ENCODE results near the gene HSFX4.
"Not testable (repeated sequence)": the region's sequence is repeated elsewhere in the genome, so short reads cannot be mapped to it uniquely, and the experiment has no call there.

The HSFX4 gene

GRCh38 chrX:149937871-149938426 lies 8.6 kb downstream of the HSFX4 start:
- no peak for DNase-seq (ENCODE audit: low read depth)

GRCh38 chrX:149938427-149938880 lies 9.1 kb downstream of the HSFX4 start, which contains the start of gene EOLA2:
Gene EOLA2 (minus strand): TSS chrX:149938491. CDS start chrX:149933874, 4,617 bp downstream.
- DNase-seq (ENCODE audit: low read depth), result peak; percentile 92

DNA sequence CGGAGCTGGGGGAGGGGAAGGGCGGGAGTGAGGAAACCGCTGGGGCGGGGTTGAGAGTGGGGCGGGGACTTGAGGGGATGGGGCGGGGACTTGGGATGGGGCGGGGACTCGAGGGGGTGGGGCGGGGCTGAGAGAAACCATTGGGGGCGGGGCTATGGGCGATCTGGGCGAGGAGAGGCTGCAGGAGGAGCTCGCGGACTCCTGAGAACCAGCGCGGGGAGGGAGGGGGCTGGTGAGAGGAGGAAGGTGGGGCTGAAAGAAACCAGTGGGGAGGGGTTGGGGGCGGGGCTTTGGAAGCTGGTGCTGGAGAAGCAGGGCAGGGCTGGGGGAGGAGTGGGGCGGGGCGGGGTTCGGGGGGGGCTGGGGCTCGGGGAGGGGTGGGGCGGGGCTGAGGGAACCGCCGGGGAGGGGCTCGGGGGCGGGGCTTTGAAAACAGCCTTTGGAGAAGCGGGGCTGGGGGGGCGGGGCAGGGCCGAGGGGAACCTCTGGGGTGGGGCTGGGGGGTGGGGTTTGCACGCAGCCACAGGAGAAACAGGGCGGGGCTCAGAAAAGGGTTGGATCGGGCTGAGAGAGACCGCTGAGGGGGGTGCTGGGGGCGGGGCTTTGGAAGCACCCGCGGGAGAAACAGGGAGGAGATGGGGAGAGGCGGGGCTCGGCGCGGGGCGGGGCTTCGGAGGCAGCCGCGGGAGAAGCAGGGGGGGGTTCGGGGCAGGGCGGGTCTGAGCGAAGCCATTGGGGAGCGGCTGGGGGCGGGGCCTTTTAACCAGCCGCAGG lies 9.7 kb downstream of the HSFX4 start:
- DNase-seq (ENCODE audit: low read depth), result peak; percentile 79

DNA sequence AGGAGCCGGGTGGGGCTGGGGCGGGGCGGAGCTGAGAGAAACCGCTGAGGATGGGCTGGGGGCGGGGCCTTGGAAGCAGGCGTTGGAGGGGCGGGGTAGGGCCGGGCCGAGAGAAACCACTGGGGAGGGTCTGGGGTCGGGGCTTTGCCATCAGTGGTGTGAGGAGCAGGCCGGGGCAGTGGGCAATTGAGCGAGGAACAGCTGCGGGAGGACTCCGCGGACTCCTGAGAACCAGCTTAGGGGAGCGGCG lies 10.2 kb downstream of the HSFX4 start:
- no peak for DNase-seq (ENCODE audit: low read depth)

DNA sequence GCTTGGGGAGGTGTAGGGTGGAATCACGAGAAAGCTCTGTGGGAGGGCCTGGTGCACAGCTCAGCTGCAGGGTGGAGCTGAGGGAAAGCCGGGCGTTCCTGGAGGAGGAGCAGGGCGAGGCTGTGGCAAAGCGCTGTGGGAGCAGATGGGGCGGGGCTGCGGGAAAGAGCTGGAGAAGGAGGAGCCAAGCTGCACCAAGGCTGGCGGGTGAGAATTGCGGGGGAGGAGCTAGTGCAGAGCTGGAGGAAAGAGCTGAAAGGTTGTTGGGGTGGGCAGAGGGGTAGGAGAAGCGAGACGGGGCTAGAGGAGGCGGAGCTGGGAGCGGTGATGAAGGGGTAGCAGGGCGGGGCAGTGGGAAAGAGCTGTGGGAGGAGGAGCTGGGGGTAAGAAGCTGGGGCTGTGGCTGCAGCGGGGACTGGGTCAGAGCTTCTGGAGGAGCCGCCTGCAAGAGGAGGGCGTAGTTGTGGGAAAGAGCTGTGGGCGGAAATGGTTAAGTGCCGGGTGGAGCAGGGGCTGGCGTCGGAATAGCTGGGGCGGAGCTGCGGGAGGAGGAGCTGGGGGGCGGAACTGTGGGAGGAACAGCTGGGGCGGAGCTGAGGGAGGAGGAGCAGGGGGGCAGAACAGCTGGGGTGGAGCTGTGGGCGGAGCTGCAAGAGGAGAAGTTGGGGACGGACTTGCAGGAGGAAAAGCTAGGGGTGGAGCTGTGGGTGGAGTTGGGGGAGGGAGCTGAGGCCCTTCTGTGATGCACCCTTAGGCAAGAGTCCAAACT lies 10.7 kb downstream of the HSFX4 start:
- DNase-seq (ENCODE audit: low read depth), result peak; percentile 91

DNA sequence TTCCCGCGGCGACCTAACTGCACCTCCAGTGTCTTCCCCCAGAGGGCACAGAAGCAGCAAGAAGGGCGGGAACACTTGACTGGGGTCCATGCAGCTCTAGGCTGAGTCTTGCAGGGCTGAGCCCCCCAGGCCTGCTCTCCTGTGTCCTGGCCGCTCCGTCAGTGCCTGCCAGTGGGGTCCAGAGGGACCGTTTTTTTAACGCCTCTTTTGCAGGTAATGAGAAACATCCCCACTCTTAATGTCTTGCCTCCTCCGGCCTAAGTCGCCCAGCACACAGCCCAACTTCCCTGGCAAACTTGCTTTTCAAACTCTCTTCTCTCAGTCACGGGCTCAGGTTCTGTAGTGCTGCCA lies 11.3 kb downstream of the HSFX4 start:
- not testable (repeated sequence) for DNase-seq (ENCODE audit: low read depth)

DNA sequence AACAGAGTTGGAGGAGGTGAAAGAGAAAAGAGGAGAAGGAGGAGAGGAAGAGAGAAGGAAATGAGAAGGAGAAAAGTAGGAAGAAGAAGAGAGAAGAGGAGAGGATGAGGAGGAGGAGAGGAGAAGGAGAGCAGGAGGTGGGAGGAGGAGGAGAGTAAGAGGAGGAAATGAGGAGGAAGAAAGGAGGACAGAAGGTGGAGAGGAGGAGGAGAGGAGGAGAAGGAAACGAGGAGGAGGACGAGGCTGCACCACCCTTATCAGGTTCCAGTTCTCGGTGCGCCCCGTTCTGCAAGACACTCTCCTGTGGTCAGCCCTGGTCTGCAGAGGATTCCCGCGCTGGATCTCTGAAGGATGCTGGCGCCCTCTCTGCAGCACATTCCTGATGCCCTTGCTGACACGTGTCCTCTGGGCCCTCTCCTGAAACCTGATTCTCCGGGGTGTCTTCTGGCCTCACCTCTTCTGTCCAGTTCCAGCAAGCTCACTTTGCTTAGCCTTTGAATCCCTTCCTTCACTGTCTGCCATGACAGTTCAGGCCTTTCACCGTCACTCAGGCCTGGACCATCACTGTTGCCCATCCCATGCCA lies 15.8 kb downstream of the HSFX4 start:
- not testable (repeated sequence) for DNase-seq (ENCODE audit: low read depth)

- DNase-seq (ENCODE audit: low read depth), result not testable (repeated sequence)
Measured at GRCh38 chrX:149945820-149946219, 16.4 kb downstream of the HSFX4 start.

DNA sequence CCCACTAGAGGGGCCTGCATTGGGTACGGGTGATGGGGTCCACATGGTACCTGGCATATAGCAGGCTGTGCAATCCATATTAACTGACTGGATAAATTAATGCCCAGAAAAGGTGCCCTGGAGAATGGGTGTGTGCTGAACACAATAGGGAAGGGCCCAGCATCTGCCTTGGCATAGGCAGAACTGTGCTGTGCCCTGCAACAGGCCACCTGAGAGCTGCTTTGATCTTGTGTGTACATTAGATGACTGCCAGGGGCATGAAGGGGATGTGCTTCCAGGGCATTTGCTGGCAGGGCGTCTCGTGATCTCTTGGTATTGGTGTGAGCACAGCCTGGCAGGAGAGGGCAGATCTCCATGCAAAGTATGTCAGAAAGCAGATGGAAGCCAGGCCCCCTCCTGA lies 17.6 kb downstream of the HSFX4 start:
- DNase-seq (ENCODE audit: low read depth), result not testable (repeated sequence)

DNA sequence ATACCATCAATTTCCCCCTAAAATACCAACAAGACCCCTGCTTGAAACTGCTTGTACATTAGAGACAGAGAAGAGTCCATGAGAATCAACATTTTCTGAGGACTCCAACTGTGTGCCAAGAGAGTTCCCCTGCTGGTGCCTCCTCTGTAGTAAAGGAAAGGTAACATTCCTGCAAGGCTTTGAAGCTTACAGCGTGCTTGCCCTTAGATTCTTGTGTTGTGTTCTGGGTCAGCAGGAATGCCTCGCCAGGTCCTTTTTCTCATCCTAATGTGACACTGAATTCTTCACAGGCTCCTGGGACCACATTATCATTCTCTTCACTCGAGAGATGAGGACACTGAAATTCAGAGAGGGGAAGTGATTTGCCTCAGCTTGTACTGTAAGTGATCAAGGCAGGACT lies 18.6 kb downstream of the HSFX4 start:
- no peak for DNase-seq (ENCODE audit: low read depth)

- DNase-seq (ENCODE audit: low read depth), result no peak
Measured at GRCh38 chrX:149949743-149950436, 20.5 kb downstream of the HSFX4 start.

- DNase-seq (ENCODE audit: low read depth), result peak; percentile 31
Measured at GRCh38 chrX:149950681-149951080, 21.3 kb downstream of the HSFX4 start.

- no peak for DNase-seq (ENCODE audit: low read depth)
Measured at GRCh38 chrX:149961572-149961971, 32.2 kb downstream of the HSFX4 start.

GRCh38 chrX:149962010-149962409 lies 32.6 kb downstream of the HSFX4 start:
- DNase-seq (ENCODE audit: low read depth), result no peak

GRCh38 chrX:149962859-149963757 lies 33.7 kb downstream of the HSFX4 start:
- peak; percentile 48 for DNase-seq (ENCODE audit: low read depth)

- DNase-seq (ENCODE audit: low read depth), result no peak
Measured at GRCh38 chrX:149979126-149979644, 49.8 kb downstream of the HSFX4 start.
